HG03378 (cell line): ENCODE measurements around the gene IQCH.
"Not testable (repeated sequence)": the region's sequence is repeated elsewhere in the genome, so short reads cannot be mapped to it uniquely, and the experiment has no call there.

Source experiments
- ATAC-seq: cut with Tn5 transposase; IDR thresholded peaks from one replicate; pipeline ENCODE4 v1.9.1; 2021; ENCODE audit warnings: mild to moderate bottlenecking, moderate library complexity; ENCODE audit not compliant: unreplicated experiment

Gene IQCH

DNA sequence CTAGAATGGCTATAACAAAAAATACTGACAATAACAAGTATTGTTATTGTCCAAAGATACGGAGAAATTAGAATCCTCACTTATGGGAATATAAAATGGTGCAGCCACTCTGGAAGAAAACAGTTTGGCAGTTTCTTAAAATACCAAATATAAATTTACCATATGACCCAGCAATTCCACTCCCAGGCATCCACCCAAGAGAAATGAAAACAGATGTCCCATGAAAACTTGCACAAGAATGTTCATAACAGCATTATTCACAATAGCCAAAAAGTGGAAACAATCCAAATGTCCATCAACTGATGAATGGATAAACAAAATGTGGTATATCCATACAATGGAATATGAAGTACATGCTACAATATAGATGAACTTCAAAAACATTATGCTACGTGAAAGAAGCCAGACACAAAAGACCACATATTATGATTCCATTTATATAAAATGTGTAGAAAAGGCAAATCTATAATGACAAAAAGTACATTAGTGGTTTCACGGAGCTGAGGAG is 9.6 kb upstream of the IQCH start:
- ATAC-seq, result no peak

DNA sequence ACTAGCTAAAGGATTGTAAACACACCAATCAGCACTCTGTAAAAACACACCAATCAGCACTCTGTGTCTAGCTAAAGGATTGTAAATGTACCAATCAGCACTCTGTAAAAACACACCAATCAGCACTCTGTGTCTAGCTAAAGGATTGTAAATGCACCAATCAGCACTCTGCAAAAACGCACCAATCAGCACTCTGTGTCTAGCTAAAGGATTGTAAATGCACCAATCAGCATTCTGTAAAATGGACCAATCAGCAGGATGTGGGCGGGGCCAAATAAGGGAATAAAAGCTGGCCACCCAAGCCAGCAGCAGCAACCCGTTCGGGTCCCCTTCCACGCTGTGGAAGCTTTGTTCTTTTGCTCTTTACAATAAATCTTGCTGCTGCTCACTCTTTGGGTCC is 8.0 kb upstream of the IQCH start:
- not testable (repeated sequence) for ATAC-seq

DNA sequence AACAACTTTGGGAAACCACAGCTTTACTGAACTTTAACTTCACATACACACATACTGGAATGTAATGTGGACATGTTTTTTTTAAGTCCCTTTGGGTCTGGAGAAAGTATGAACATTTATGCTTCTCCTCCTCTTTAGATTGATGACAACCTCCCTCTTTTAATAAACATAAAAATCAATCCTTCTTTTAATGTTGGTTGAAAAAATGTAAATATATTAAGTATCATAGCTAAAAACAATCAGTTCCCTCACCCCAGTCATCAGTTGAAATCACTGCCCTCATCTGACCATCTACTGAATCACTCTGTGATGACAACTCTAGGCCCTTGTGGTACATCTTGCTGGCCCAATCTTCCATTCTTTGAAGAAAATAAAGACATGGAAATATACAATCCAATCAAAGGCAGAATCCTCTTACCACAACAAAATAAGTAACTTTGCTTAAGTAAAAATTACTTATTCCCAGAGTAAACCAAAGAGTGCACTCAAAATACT is 6.5 kb upstream of the IQCH start:
- ATAC-seq, result no peak

DNA sequence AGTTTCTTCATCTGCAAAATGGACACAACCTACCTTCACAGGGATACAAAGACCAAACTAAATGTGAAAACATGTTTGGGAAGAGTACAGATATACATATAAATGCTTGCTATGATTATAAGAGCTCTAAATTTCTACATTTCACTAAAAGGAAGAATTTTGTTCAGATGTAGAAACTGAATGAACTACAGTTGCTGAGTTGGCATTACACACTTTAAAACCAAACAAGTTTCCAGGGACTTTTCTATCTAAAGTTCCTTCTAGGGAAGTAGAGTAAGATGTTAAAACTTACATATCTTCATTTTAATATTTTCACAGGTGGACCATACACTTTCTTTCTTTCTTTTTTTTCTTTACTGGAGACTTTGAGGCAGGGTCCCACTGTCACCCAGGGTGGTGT is 4.8 kb upstream of the IQCH start:
- no peak for ATAC-seq

DNA sequence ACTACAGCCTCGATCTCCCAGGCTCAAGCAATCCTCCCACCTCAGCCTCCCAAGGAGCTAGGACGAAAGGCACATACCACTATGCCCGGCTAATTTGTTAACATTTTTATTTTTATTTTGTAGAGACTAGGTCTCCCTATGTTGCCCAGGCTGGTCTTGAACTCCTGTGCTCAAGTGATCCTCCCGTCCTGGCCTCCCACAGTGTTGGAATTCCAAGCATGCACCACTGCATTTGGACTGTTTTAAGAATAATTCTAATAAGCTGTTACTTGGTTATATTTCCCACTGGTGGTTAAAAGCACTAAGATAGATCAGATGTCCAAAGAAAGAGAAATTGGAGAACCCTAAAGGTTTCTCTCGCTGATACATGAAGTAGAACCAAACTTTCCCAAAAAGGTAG is 3.3 kb upstream of the IQCH start:
- ATAC-seq, result no peak

DNA sequence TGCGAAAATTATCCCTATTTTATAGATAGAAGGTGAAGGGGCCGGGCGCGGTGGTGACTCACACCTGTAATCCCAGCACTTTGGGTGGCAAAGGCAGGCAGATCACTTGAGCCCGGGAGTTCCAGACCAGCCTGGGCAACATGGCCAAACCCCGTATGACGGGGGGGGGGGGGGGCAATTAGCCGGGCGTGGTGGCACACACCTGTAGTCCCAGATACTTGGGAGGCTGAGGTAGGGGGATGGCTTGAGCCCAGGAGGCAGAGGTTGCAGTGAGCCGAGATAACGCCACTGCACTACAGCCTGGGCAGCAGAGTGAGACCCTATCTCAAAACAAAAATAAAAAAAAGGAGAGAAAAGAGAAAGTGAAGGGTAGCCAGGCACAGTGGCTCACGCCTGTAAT is 1.5 kb upstream of the IQCH start:
- ATAC-seq, result no peak

DNA sequence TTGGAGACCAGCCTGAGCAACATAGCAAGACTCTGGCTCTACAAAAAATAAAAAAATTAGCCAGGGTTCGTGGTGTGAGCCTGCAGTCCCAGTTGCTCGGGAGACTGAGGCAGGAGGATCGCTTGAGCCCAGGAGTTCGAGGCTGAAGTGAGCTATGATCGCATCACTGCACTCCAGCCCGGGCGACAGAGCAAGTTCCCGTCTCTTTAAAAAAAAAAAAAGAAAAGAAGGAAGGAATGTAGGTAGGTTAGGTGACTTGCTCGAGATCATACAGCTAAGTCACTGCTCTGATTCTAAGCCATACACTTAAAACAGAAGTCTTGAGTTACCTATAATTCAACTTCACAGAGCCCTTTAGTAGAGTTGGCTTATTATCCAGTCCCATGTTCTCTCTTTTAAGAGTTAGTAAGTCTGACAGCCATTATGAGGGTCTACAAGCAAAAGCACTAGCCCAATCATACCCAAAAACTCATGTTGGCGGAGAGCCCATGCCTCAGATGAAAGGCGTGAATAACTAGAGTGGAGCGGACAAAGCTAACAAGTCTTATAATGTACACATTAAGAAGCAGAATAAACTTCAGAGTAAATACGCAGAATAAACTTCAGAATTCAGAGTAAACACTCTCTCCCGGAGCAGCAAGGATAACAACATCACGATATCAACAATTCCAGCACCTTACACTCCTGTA is 893 bp upstream of the IQCH start:
- ATAC-seq, result no peak

DNA sequence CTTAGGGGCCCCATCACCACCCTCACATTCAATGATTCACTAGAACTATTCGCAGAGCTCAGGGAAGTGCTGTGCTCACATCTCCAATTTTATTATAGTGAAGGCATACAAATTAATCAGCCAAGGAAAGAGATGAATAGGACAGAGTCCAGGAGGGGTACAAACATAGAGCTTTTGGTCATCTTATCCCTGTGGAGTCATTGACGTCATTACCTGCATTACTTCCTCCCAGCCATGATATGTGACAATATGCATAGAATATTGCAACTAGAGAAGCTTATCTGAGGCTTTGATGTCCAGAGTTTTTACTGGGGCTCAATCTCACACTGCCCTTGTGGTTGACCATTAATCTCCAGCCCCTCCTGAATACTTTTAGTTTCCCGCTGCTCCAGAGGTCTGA is 1.5 kb downstream of the IQCH start:
- ATAC-seq, result no peak

DNA sequence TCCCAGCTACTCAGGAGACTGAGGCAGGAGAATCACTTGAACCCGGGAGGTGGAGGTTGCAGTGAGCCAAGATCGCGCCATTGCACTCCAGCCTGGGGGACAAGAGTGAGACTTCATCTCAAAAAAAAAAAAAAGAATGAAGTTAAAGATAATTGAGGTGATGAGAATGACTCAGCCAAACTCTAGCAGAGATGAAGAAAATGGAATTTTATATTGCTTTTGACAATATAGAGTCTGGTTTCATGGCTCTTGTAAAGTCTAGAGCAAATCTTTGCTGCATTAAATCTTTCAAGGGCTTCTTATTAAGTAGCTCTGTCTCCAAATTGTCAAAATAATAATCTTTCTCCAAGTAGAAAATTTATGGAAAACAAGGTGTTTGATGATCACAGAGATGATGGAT is 3.8 kb downstream of the IQCH start:
- ATAC-seq, result not testable (repeated sequence)

DNA sequence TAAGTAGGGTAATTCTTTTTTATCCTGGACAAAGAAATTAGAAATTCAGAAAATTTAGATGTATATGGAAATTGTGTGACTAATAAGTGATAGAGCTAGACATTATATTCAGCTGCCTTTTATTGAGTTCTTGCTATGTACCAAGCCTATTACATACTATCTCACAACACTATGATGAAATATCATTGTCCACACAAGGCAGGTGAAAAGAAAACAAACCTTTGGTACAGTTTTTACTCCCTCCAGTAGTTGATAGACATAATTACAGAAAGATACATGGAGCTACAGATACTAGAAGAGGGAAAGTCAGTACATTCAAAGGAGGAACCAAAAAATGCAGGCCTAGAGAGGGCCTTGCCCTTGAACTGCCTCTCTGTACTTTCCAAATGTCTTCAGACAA is 4.8 kb downstream of the IQCH start:
- ATAC-seq, result no peak

DNA sequence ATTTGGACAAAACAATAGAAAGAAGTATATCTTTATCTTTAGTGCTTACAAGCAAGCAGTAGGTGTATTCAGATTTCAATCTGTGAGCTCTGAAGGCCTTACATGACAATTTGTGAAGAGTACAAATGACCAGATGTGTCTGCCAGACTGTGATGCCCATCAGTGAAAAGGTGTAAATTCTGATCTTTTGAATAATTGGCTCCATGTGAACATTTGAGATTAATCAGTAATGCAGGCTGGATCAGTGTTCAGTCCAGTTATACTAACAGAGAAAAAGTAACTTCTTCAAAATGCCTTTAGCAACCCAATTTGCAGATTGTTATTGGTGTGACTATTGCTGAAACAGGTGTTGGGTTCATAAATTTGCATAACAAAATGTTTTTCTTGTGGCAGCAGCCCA is 5.2 kb downstream of the IQCH start:
- no peak for ATAC-seq

DNA sequence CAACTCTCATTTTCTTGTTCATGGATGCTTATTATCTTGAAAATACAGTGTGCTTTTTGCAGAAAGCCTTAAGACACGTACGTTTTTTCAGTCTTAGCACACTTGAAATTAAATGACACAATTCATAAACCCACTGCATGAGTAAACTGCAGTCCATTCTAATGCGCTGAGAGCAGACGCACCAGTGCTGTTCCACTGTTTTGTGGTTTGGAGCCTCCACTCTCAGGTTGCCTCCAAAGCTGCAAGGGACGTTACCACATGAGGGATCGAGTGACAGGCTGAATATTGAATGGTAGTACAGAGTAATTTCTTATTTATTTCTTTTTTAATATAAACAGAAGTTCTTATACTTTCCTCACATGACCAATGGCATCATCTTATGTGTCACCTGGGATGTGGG is 12.3 kb downstream of the IQCH start:
- ATAC-seq, result no peak

DNA sequence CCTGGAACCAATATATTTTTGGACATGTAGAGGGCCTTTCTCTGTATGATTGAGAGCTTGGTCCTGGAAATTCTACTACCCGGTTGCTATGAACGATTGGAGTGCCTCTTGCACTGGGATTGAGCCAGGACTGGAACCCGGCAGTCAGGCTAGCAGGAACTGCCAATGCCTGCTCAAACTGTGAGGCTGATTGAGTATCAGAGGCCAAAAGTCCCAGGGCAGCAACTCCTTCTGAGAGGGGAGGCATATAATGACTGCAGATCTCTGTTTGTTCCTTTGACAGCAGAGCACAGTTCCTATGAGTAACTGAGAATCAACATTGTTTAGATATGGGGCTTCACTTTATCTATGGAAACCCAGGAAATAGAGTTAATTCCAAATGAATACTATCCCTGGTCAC is 12.9 kb downstream of the IQCH start:
- no peak for ATAC-seq

DNA sequence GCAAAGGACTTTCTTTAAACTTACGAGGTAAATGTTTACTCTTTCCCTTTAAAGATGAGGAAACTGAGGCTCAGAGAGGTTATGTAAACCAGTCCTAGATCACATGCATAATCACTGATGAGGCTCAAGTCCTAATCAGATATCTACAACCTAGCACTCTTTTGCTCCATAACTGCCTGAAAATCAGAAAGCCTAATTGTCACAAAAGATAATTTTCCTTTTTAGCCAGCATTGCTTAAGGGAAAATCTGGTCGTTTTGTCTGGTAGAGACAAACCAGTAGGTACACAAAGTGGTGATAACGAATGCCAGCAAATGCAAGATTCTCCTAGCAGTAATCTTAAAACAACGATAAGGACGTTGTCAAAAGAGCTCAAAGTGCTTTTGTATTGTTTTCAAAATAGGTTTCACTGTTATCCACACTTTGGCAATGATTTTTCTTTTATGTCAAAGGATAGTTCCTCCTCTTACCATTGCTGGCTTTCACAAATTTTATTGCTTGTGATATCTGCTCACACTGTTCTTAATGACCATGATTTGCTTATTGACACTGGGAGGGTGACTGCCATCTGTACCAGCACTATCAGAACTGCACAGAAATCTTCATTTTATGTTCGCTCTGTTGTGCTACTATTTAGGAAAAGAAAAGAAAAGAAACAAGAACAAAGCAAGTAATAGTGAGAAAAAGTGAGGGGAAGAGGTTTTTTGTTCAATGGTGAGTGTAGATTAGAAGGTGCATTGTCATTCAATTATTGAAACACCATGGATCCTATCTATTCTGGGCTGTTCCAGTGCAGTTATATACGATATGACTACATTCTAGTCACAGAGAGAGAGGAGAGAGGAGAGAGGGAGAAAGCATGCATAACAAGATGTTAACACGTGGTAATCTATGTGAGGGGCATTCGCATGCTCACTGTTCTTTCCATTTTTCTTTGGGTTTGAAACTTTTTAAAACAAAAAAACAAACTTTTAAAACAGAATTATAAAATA is 13.7 kb downstream of the IQCH start:
- no peak for ATAC-seq

DNA sequence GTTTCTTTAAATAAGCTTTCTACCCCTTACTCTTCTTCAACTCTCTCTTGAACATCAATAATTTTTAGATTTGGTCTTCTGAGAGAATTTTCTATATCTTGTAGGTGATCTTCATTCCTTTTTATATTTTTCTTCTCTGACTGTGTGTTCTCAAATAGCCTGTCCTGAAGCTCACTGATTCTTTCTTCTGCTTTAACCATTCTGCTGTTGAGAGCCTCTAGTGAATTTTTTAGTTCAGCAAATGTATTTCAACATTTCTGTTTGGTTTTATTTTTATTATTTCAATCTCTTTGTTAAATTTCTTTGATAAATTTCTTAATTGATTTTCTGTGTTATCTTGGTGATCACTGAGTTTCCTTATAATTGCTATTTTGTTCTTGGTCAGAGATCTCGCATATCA is 19.6 kb downstream of the IQCH start:
- no peak for ATAC-seq

DNA sequence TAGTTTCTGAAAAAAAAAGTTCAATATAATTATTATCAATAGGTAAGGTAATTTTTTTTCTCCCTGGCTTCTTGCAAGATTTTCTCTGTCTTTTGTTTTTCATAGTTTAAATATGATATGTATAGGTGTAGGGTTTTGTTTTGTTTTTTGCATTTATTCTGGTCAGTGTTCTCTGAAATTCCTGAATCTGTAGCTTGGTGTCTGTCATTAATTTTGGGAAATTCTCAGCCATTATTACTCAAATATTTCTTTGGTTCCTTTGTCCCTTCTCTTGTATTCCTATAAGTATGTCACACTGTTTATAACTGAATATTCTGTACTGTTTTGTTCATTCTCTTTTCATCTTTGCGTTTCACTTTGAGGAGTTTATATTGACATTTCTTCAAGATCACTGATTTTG is 22.1 kb downstream of the IQCH start:
- ATAC-seq, result no peak

DNA sequence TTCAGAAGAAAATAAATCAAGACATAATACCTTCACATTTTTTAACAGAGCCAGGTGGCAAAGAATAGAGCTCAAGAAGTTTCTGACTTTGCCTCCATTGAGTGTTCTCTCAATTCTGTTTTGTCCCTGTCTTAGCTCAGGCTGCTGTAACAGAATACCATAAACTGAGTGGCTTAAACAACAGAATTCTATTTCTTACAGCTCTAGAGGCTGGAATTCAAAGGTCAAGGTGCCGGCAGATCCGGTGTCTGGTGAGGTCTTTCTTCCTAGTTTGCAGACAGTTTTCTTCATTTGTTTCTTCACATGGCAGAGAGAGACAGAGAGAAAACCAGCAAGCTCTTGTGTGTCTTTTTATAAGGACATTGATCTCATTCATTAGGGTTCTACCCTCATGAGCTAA is 25.6 kb downstream of the IQCH start:
- ATAC-seq, result no peak

DNA sequence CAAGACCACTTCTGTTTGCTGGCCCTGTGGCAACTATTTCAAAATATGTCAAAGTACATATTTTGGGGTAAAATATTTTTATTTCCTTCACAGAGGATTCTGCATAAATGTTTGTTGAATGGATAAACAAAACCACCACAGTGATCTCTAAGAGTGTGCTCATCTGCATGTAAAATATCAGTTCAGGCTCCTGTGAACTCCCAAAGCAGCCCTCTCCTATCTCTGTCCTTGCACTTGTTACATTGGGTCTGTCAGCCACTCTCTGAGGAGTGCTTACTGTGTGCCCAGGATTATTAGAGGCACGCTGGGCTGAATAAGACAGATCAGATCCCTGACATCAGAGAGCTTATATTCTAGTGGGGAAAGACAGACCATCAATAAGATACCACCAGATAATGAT is 27.1 kb downstream of the IQCH start:
- no peak for ATAC-seq

DNA sequence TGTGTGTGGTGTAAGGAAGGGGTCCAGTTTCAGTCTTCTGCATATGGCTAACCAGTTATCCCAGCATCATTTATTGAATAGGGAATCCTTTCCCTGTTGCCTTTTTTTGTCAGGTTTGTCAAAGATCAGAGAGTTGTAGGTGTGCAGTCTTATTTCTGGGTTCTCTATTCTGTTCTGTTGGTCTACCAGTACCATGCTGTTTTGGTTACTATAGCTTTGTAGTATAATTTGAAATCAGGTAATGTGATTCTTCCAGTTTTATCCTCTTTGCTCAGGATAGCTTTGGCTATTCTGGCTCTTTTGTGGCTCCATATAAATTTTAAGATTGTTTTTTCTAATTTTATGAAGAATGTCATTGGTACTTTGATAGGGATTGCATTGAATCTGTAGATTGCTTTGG is 31.0 kb downstream of the IQCH start:
- ATAC-seq, result not testable (repeated sequence)

DNA sequence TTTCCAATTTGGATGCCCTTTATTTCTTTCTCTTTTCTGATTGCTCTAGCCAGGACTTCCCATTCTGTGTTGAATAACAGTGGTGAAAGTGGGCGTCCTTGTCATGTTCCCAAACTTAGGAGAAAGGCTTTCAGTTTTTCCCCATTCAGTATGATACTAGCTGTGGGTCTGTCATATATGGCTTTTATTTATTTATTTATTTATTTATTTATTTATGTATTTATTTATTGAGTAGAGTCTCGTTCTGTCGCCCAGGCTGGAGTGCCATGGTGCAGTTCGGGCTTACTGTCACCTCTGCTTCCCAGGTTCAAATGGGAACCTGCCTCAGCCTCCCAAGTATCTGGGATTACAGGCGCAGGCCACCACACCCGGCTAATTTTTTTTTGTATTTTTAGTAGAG is 31.8 kb downstream of the IQCH start:
- not testable (repeated sequence) for ATAC-seq

DNA sequence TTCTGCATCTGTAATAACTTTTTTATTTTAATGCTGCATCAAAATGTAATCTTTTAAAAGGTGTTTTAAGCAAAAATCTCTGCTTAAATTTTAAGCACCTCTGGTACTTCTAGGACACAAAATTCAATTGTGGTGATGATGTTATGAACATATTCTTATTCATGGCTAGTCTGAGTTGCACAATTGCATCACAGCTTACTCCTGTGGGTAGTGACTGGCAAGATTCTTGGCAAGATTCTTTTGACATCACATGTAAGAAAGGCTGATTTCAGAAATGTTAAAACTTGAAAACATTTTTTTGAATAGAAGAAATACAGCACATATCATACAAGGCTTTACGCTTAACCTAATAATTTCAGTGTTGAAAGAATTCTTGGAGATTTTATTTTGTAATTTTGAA is 35.7 kb downstream of the IQCH start:
- ATAC-seq, result no peak

DNA sequence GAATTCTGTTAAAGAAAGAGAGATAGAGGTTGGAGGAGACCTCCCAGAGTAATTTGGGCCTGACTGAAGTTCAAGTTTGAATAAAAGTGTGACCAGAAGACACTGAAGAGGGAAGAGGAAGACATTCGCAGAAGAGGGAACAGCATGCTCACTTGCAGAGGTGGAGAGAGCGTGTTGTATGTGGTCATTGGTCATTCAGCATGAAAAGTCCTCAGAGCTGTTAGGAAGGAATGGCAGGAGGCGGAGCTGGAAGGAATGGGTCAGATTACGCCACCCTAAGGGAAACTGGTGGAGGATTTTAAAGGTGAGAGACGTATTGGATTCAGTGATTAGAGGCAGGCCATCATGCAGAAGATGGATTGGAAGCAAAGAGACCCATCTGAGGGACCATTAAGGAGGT is 41.6 kb downstream of the IQCH start:
- ATAC-seq, result no peak
